RWPE1 (cell line): ENCODE results near the gene TEX19.
A peak's percentile ranks its signal among the peaks of the same experiment; 100 is the strongest.

Experiments
- CTCF ChIA-PET: fragments of 350-600 bp; sonication (Branson Sonifier 250); formaldehyde crosslinking; extraction: SDS; loops from one replicate; lab custom pipeline; 2021; lab: Yijun Ruan, JAX
- POLR2A ChIA-PET: fragments of 400-600 bp; formaldehyde crosslinking; extraction: SDS; loops from one replicate; lab custom pipeline; 2020; ENCODE audit warnings: antibody characterized with exemption; ENCODE audit not compliant: low non-redundant PET; lab: Yijun Ruan, JAX
- DNase-seq: peaks from one replicate; pipeline ENCODE4 v3.0.0; 2012; ENCODE audit warnings: low spot score
- H3K27ac ChIP-seq: fragments of 450-650 bp; 2 replicates; pipeline ENCODE4 v1.5.1; 2017
- CTCF ChIP-seq: fragments of 450-650 bp; conservative IDR thresholded peaks from 2 replicates; pipeline ENCODE4 v1.5.1; 2017; ENCODE audit warnings: low read depth, mild to moderate bottlenecking

Gene TEX19

GRCh38 chr17:82403662-82404660, 44.9 kb downstream of the TEX19 start:
- no peak overlapping the region for H3K27ac ChIP-seq
- ChIA-PET POLR2A (no interaction called here), CTCF (interaction anchor here (0.6 kb wide), 1 partner anchor 51 kb away, joined by 3 read pairs; no protein-coding TSS in a partner anchor)
- no peak for TF ChIP-seq CTCF
- DNase-seq = no peak

- POLR2A ChIA-PET = no interaction called here
- no peak overlapping the region for H3K27ac ChIP-seq
- DNase-seq = no peak
- CTCF ChIA-PET = interaction anchor here (0.6 kb wide), 1 partner anchor 50 kb away, joined by 3 read pairs; no protein-coding TSS in a partner anchor
- TF ChIP-seq CTCF = no peak
These were observed 46.0 kb downstream of the TEX19 start for GRCh38 chr17:82405051-82405450.

DNA sequence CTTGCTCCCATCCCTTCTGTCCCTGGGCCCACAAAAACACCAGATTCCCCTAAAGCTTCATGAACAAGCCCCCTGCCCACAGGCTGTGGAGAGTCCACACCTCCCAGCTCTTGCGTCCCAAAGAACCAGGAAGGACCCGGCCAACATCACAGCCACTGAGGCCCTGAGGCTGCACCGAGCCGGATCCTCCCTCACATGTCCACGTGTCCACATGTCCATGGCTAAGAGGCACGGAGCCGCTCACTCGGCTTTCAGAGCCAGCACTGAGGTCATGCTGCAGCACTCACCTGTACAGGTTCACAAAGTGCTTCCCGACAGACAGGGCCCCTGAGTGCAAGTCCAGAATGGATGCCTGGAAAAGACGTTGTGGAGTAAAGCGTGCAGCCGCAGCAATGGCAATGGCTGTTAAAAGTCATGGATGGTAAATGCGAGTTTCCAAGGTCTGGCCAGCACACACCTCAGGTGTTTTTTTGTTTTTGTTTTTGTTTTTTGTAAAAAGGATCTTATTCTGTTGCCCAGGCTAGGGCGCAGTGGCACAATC, 47.2 kb downstream of the TEX19 start:
- no peak for DNase-seq
- no peak for TF ChIP-seq CTCF
- H3K27ac ChIP-seq = no peak overlapping the region
- POLR2A ChIA-PET = no interaction called here
- CTCF ChIA-PET = no interaction called here

- CTCF ChIA-PET = interaction anchor here (0.7 kb wide), 1 partner anchor 74 kb away, joined by 5 read pairs; no protein-coding TSS in a partner anchor
- TF ChIP-seq CTCF = no peak
- H3K27ac ChIP-seq = peak overlapping the region; percentile 5
- POLR2A ChIA-PET = interaction anchor here (0.7 kb wide), 1 partner anchor 96 kb away, joined by 4 read pairs; no protein-coding TSS in a partner anchor
- no peak for DNase-seq
These were observed 48.2 kb downstream of the TEX19 start for GRCh38 chr17:82407255-82407654.

DNA sequence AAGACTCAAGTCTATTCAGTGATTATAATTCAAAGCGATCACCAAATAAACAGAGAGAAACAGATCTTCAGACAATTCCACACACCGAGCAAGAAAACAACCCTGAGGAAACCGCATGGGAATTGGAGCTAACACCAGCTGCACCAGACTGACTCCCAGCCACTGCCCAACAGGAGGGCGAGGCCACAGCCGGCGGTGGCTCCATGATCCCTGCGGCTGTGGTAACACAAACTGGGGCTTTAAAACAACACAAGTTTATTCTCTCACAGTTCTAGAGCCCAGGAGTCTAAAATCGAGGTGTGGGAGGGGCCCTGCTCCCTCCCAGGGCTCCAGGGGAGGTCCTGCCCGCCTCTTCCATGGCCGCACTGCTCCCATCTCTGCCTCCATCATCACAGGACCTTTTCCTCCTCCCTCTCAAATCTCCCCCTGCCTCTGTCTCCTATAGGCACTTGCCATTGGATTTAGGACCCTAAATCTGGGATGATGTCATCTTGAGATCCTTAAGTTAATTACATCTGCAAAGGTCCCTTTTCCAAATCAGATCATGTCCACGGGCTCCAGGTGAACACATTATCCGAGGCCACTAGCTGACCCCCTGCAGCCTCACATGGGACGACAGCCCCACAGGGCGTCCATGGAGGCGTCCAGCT, 49.4 kb downstream of the TEX19 start:
- ChIA-PET CTCF (no interaction called here), POLR2A (no interaction called here)
- no peak for TF ChIP-seq CTCF
- no peak for DNase-seq
- no peak overlapping the region for H3K27ac ChIP-seq

DNA sequence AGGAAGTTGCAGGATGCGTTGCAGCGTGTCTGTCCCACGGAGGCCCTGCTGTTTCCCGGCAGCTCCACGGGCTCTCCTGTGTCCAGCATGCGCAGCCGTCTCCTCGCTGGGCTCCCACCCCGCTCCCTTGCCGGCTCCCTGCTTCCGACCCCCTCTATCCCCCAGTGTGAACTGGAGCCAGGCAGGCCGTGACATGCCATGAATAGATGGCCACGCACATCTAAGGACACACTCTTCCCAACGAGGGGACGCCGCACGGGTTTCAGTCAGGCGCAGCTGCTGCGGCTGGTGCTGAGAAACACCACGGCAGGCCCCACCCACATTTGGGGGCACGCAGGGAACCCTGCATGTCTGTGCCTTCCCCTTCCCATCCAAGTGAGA, 49.9 kb downstream of the TEX19 start:
- CTCF ChIA-PET = interaction anchor here (0.7 kb wide), 1 partner anchor 19 kb away, joined by 4 read pairs; no protein-coding TSS in a partner anchor
- DNase-seq = no peak
- no peak for TF ChIP-seq CTCF
- H3K27ac ChIP-seq = no peak overlapping the region
- POLR2A ChIA-PET = no interaction called here
